DOHH2 (cell line): Measurements from ENCODE around the gene SFRP5.

Experiments
- H3F3A ChIP-seq: fragments of 200-600 bp; sonication (generic), shearing (Covaris generic); 2 replicates; pipeline ENCODE4 v1.6.0; 2016; ENCODE audit warnings: antibody characterized with exemption, mild to moderate bottlenecking; ENCODE audit not compliant: control insufficient read depth, insufficient read depth
- H3K27ac ChIP-seq: fragments of 200-600 bp; sonication (generic); 2 replicates; pipeline ENCODE4 v1.5.1; 2014; ENCODE audit warnings: low read depth, mild to moderate bottlenecking, low read length, moderate library complexity
- H3K27me3 ChIP-seq: fragments of 200-600 bp; sonication (generic); 2 replicates; pipeline ENCODE4 v1.6.1; 2014; ENCODE audit warnings: mild to moderate bottlenecking, low read length, mixed read lengths; ENCODE audit not compliant: control insufficient read depth
- H3K36me3 ChIP-seq: fragments of 200-600 bp; sonication (generic); 2 replicates; pipeline ENCODE4 v1.6.1; 2014; ENCODE audit warnings: mild to moderate bottlenecking, low read length, moderate library complexity, mixed read lengths; ENCODE audit not compliant: control insufficient read depth
- H3K4me1 ChIP-seq: fragments of 200-600 bp; sonication (generic); 2 replicates; pipeline ENCODE4 v1.6.1; 2014; ENCODE audit warnings: mild to moderate bottlenecking, low read length, mixed read lengths; ENCODE audit not compliant: control insufficient read depth
- H3K4me2 ChIP-seq: fragments of 200-600 bp; sonication (generic); 2 replicates; pipeline ENCODE4 v1.6.0; 2014; ENCODE audit warnings: mild to moderate bottlenecking, low read length, moderate library complexity
- H3K4me3 ChIP-seq: fragments of 200-600 bp; sonication (generic); 2 replicates; pipeline ENCODE4 v1.5.1; 2014; ENCODE audit warnings: mild to moderate bottlenecking, low read length, mixed read lengths
- H3K79me2 ChIP-seq: fragments of 200-600 bp; sonication (generic); 2 replicates; pipeline ENCODE4 v1.6.1; 2014; ENCODE audit warnings: mild to moderate bottlenecking, low read length, mixed read lengths; ENCODE audit not compliant: control insufficient read depth
- H3K9me2 ChIP-seq: fragments of 200-600 bp; sonication (generic); replicated peaks from 2 replicates; pipeline ENCODE4 v1.6.1; 2014; ENCODE audit warnings: mild to moderate bottlenecking, low read length, mixed read lengths; ENCODE audit not compliant: control insufficient read depth
- H3K9me3 ChIP-seq: fragments of 200-600 bp; sonication (generic); 2 replicates; pipeline ENCODE4 v1.6.1; 2014; ENCODE audit warnings: antibody characterized with exemption, low read length, mixed read lengths; ENCODE audit not compliant: control insufficient read depth, insufficient read depth
- H4K20me1 ChIP-seq: fragments of 200-600 bp; sonication (generic); 2 replicates; pipeline ENCODE4 v1.6.0; 2014; ENCODE audit warnings: low read depth, mild to moderate bottlenecking, antibody characterized with exemption, low read length, moderate library complexity; ENCODE audit not compliant: control insufficient read depth, insufficient read depth
- CTCF ChIP-seq: fragments of 200-600 bp; sonication (generic); IDR thresholded peaks from one replicate; pipeline ENCODE4 v1.5.1; 2014; ENCODE audit warnings: antibody characterized with exemption, mild to moderate bottlenecking, low read depth, low read length; ENCODE audit not compliant: poor library complexity, severe bottlenecking
- EZH2phosphoT487 ChIP-seq: fragments of 200-600 bp; sonication (generic); IDR thresholded peaks from 2 replicates; pipeline ENCODE4 v1.6.1; 2017; ENCODE audit warnings: borderline replicate concordance, mild to moderate bottlenecking, antibody characterized with exemption, low read length, moderate library complexity, mixed read lengths

Gene SFRP5

GRCh38 chr10:97761331-97761865, 10.4 kb downstream of the SFRP5 start:
- H3K79me2 ChIP-seq, result no peaks in the 10 kb centered on the region

GRCh38 chr10:97760461-97761257, 11.1 kb downstream of the SFRP5 start:
- no peak overlapping the region for H3K27ac ChIP-seq
- H3K27me3 ChIP-seq, result no peaks in the 10 kb centered on the region
- H3K4me3 ChIP-seq, result no peak overlapping the region
- H3K79me2 ChIP-seq, result no peaks in the 10 kb centered on the region
- peaks cover 55% of the 10 kb centered on the region for H3K36me3 ChIP-seq
- H3K4me2 ChIP-seq, result no peak overlapping the region
- H3K9me2 ChIP-seq, result no peaks in the 10 kb centered on the region
- no peaks in the 10 kb centered on the region; the same call in 1 of the 2 replicates for H3F3A ChIP-seq
- no peaks in the 10 kb centered on the region for H3K9me3 ChIP-seq
- H4K20me1 ChIP-seq, result no peaks in the 10 kb centered on the region
- no peak for TF ChIP-seq CTCF
- TF ChIP-seq EZH2phosphoT487, result no peak
- peaks cover 24% of the 10 kb centered on the region for H3K4me1 ChIP-seq

More at GRCh38 chr10:97761331-97761865, 10.4 kb downstream of the SFRP5 start:
- TF ChIP-seq CTCF (no peak), EZH2phosphoT487 (no peak)
- Histone ChIP-seq H4K20me1 (no peaks in the 10 kb centered on the region), H3F3A (no peaks in the 10 kb centered on the region; the same call in 1 of the 2 replicates), H3K9me3 (no peaks in the 10 kb centered on the region), H3K27ac (no peak overlapping the region), H3K4me1 (peaks cover 24% of the 10 kb centered on the region), H3K9me2 (no peaks in the 10 kb centered on the region), H3K27me3 (no peaks in the 10 kb centered on the region), H3K4me3 (no peak overlapping the region), H3K4me2 (no peak overlapping the region), H3K36me3 (peaks cover 48% of the 10 kb centered on the region)

- no peaks in the 10 kb centered on the region for H3K27me3 ChIP-seq
- no peaks in the 10 kb centered on the region for H3K9me2 ChIP-seq
- H3F3A ChIP-seq, result no peaks in the 10 kb centered on the region; the same call in 1 of the 2 replicates
- no peaks in the 10 kb centered on the region for H4K20me1 ChIP-seq
- no peaks in the 10 kb centered on the region for H3K9me3 ChIP-seq
- H3K4me3 ChIP-seq, result no peak overlapping the region
- peaks cover 62% of the 10 kb centered on the region for H3K36me3 ChIP-seq
- H3K79me2 ChIP-seq, result no peaks in the 10 kb centered on the region
- TF ChIP-seq EZH2phosphoT487, result no peak
- TF ChIP-seq CTCF, result no peak
- peaks cover 20% of the 10 kb centered on the region for H3K4me1 ChIP-seq
- H3K4me2 ChIP-seq, result no peak overlapping the region
- H3K27ac ChIP-seq, result no peak overlapping the region
Observed at GRCh38 chr10:97759946-97760345, 11.9 kb downstream of the SFRP5 start.
